Choroid plexus epithelial cell (primary cell): ENCODE measurements around the gene STARD3.

Source experiments
- DNase-seq: peaks from one replicate; pipeline ENCODE4 v3.0.0-alpha.2; 2010; ENCODE audit warnings: low read depth
- H3K4me3 ChIP-seq: 2 replicates; pipeline ENCODE4 v1.5.1; 2011; ENCODE audit warnings: low read depth, mild to moderate bottlenecking, control low read depth, low read length, moderate library complexity
- TF ChIP-seq, protein P1 (sequence below): conservative IDR thresholded peaks from 2 replicates; pipeline ENCODE4 v1.5.1; 2011; ENCODE audit warnings: low read depth, mild to moderate bottlenecking, control low read depth, inconsistent platforms, low read length, moderate library complexity

The STARD3 gene

DNA sequence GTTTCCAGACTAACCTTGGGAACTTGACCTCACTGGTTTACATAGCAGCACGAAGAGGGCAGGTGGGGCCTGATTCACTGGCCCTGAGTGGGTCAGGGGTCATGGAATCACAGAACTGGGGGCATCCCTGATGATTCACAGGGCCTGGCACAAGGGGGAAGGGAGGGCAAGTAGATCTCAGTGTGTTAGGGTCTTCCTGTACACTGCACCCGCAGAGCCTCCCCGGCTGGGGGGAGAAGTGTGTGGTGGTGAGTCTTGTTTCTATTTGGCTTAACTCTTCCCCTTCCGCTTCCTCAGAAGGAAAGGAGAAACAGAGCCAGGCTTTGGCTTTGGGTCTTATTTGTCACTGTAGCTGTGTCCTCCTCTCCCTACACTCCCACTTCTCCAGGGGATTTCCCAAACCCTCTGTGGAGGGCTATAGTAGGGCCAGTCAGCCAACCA, 3.7 kb downstream of the STARD3 start:
- H3K4me3 ChIP-seq = no peak overlapping the region
- TF ChIP-seq, protein P1, sequence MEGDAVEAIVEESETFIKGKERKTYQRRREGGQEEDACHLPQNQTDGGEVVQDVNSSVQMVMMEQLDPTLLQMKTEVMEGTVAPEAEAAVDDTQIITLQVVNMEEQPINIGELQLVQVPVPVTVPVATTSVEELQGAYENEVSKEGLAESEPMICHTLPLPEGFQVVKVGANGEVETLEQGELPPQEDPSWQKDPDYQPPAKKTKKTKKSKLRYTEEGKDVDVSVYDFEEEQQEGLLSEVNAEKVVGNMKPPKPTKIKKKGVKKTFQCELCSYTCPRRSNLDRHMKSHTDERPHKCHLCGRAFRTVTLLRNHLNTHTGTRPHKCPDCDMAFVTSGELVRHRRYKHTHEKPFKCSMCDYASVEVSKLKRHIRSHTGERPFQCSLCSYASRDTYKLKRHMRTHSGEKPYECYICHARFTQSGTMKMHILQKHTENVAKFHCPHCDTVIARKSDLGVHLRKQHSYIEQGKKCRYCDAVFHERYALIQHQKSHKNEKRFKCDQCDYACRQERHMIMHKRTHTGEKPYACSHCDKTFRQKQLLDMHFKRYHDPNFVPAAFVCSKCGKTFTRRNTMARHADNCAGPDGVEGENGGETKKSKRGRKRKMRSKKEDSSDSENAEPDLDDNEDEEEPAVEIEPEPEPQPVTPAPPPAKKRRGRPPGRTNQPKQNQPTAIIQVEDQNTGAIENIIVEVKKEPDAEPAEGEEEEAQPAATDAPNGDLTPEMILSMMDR = no peak
- no peak for DNase-seq

DNA sequence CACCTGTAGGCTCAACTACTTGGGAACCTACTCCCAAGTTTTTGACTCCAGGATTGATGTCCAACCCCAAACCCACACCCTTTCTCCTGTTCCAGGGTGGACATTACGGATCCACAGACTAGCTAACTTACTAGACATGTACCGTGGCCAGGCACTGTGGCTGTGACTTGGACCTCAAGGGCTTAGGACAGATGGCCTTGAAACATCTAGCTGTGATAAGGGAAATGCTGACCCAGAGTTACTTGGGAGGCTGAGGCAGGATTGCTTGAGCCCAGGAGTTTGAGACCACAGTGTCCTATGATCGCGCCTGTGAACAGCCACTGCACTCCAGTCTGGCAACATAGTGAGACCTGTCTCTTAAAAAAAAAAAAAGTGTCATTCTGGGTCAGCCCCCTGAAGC, 4.2 kb downstream of the STARD3 start:
- no peak for DNase-seq
- no peak overlapping the region for H3K4me3 ChIP-seq
- TF ChIP-seq, protein P1 = no peak

DNA sequence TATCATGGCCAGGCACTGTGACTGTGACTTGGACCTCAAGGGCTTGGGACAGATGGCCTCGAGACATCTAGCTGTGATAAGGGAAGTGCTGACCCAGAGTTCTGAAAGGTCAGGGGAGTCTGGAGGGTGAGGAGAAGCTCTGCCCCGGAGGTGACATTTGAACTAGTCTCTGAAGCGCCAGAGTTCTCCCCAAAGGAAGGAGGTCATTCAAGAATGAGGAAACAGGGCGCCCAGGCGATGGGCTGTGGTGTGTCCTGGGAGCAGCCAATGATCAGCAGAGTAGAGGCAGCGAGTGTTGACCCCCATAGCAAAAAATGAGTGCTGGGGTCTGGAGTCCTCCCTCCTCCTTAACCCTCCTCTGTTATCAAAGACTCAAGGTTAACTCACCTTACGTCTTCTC, 4.9 kb downstream of the STARD3 start:
- TF ChIP-seq, protein P1 = no peak
- no peak for DNase-seq
- H3K4me3 ChIP-seq = no peak overlapping the region

DNA sequence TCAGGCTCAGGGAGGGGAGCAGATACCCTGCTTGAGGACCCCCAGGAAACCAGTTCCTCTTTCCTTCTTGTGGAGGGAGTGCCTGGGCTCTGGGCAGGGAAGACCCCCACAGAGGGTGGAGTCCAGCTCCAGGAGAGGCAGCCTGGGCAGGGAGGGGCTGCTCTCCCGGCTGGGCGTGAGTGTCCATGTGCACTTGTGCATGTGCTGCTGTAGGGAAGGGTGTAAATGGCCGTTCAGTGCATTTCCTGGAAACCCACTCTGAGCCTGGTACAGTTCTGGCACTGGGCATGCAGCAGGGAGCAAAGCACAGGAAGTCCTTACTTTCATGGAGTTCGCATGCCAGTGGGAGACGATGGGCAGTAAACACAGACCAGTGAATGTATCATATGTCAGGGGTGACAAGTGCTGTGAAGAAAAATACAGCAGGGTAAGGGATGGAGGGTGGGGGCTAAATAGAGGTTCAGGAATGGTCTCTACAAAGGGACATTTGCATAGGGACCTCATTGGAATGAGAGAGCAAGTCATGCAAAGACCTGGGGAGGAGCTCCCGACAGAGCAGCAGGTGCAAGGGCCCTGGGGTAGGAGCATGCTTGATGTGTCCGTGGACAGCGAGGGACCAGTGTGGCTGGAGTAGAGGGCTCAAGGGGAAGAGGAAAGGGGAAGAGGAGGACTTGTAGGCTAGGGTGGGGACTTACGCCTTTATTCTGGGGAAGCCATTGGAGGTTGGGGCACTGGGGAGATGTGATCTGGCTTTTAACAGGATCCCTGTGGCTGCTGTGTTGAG, 5.5 kb downstream of the STARD3 start:
- TF ChIP-seq, protein P1 = no peak
- no peak overlapping the region for H3K4me3 ChIP-seq
- DNase-seq = no peak

DNA sequence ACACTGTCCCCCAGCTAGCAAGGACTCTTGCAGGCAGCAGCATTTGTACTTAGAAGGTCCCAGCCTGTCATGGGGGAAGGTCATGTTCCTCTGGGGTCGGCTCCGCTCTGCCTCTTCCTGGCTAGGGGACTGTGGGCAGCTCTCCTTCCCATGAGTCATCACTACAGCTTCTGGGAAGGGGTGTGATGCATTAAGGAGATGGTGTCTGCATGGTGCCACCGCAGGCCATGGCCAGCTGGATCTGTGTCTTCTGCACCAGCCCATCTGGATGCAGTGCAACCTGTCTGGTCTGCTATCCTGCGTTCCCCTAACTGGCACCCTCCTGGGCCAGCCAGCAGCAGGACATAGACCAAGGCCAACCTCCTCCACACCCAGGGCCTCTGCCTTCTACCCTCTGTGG, 6.3 kb downstream of the STARD3 start:
- no peak for DNase-seq

DNA sequence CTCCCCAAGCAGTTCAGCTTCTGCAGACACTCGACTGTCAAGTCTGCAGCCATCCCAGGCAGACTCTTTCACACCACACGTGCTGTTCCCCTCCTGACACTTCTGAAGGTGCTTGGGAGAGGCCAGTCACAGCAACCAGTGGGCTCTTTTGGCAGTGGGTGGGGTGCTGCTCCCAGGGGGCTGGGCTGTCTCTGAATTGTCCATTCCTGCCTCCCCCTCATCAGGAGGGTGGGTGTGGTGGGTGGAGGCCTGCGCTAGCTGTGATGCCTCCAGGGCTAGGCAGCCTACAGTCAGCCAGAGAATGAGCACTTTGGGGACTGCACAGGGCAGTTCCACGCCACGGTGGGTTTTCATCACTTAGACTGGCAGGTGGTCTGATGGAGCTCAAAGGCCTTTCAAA, 10.3 kb downstream of the STARD3 start:
- TF ChIP-seq, protein P1 = no peak
- no peak overlapping the region for H3K4me3 ChIP-seq
- DNase-seq = no peak

More for the DNA sequence above, 6.3 kb downstream of the STARD3 start:
- no peak overlapping the region for H3K4me3 ChIP-seq
- TF ChIP-seq, protein P1 = no peak
